Suprapubic skin (tissue), 4 donors: ENCODE results near the gene CFAP97D1.

Experiments used
- CTCF ChIP-seq, 2 donors: fragments of 200-600 bp in 1 of 2; fragments of 450-650 bp in 1 of 2; sonication (generic) in 1 of 2; IDR thresholded peaks; one replicate each; pipeline ENCODE4 v1.5.1; 2016 to 2019; ENCODE audit warnings: antibody characterized with exemption in 2 of 2, mild to moderate bottlenecking in 1 of 2, moderate library complexity in 1 of 2
- POLR2A ChIP-seq, 2 donors: fragments of 450-650 bp; IDR thresholded peaks; one replicate each; pipeline ENCODE4 v1.6.1; 2017; ENCODE audit warnings: antibody characterized with exemption in 2 of 2, mild to moderate bottlenecking in 2 of 2, moderate library complexity in 2 of 2
- POLR2AphosphoS5 ChIP-seq, 3 donors: sonication (generic); formaldehyde crosslinking; IDR thresholded peaks; one replicate each; pipeline ENCODE4 v1.6.1; 2017; ENCODE audit warnings: antibody characterized with exemption in 3 of 3

- TF ChIP-seq CTCF (IDR thresholded peaks at IDR 0.05) (no peak), POLR2AphosphoS5 (IDR thresholded peaks at IDR 0.05) (no peak), POLR2A (IDR thresholded peaks at IDR 0.05) (no peak)
Observed at GRCh38 chr17:43803758-43804157, 23.5 kb downstream of the CFAP97D1 start.
